Central memory CD4-positive, alpha-beta T cell (primary cell): Measurements from ENCODE around the gene CR1.
"Not testable (repeated sequence)": the region's sequence is repeated elsewhere in the genome, so short reads cannot be mapped to it uniquely, and the experiment has no call there.

ENCODE experiments used
- DNase-seq: peaks from one replicate; pipeline ENCODE4 v3.0.0; 2022

Gene CR1

DNA sequence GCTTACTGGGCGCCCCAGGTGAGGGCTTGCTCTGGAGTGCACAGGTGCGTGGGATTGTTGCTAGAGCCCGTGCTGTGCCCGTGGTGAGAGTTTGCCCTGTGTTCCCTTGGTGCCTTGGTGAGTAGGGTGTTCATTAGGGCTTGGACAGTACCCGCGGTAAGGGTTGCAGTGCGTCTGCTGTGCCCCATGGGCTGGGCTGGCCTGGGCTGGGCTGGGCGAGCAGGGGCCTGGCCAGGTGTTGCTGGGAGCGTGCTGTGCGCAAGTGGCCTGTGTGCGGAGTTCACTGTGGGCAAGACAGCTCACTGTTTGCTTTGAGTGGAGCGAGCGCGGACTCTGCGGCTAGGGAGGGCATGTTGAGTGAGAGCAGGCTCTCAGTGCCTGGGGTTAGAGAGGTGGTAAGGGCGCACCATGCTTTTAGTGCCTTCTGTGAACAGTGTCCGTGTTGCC is 149.7 kb downstream of the CR1 start:
- no peak for DNase-seq

DNA sequence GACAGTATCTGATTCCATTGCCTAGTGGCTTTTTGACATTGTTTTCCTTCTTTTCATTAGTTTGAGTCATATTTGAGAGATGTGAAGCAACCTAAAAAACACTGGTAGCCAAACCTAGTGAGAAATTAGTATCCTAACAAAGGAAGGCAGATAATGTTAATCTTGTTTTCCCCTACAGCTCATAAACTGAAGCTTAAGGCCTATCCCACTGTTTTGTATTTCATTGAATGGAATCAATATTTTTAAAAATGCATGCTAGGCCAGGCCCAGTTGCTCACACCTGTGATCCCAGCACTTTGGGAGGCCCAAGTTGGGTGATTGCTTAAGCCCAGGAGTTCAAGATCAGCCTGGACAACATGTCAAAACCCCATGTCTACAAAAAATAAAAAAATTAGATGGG is 150.2 kb downstream of the CR1 start:
- no peak for DNase-seq

DNA sequence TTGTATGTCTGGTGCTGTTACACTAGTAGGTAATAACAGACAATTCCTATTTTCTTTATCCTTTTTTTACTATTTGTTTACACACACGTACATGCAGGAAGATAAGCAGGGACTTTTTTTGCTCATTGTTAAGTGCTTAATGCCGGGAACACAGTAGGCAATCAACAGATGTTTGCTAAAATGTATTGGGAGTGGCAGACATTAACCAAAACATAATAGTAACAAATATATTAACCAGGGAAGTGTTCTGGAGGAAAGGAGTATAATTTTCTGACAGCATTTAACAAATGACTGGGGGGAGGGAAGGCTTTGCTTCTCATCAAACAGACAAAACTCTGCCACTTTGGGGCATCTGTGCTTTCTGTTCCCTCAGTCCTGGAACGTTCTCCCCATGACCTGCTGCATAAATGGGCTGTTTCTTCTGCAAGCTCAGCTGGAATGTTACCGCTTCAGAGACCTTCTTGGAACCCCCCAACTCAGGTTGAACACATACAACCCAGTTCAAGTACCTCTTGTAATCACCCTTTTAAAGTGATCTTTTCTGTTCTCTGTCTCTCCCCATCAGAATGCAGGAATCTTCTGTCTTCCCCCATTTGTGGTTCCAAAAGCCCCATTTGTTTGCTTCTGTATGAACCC is 151.1 kb downstream of the CR1 start:
- no peak for DNase-seq

DNA sequence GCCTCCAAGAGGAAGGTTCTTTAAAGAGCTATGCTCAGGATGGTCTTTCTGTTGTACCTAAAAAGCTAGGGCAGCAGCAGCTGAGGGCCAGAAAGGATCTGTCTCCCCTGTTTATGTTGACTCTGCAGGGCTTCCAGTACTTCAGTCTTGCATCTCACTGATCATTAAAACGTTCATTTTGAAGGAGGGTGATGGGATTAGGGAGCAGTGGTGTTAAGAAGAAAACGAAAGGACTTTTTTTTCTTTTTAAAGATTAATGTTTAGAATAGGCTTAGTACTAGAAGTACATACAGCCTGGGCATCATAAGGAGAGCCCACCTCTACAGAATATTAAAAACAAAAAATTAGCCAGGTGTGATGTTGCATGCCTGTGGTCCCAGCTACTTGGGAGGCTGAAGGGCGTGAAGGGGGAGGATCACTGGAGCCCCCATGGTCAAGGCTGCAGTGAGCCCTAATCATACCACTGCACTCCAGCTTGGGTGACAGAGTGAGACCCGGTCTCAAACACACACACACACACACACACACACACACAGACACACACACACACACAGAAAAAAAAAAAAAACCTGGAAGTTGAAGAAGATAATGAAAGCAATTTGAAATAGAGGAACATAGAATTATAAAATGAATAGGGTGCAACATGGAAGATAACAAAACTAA is 151.8 kb downstream of the CR1 start:
- DNase-seq, result no peak

DNA sequence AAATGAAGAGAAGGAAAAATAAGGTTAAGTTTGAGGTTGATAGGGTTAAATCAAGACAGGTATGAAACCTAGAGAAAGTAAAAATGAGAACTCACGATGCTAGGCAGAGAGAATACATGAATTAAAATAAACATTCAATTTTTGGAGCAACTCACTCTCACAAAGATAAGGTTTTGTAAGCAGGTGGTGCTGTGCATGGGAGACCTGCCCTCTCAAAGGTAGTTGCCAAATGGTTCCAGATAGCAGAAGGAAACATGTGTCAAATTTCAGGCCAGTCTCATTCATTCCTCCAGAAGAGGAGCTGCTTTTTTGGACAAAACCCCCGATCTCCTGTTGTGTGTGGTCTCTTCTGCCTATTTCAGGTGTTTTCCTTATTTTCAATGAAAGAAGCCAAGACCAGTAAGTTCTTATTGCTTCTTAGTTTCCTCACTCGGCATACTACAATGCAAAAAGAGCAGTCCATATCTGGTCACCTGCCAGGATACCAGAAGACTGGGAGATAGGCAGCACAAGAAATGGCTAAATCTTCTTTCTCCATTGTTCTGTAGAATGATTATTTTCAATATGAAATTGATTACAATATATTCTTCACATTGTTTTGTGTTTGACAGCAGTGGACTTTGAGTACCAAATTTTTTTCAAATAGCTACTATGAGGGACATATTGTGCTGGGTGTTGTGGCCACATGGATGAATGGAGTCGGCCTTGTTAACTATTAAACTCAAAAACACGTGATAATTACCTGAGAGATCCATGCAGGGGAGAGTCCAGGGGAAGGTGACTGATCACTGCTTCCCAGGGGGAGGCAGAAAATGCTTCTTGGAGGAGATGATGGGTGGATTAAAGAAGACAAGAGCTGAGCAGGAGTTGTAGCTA is 152.6 kb downstream of the CR1 start:
- no peak for DNase-seq

DNA sequence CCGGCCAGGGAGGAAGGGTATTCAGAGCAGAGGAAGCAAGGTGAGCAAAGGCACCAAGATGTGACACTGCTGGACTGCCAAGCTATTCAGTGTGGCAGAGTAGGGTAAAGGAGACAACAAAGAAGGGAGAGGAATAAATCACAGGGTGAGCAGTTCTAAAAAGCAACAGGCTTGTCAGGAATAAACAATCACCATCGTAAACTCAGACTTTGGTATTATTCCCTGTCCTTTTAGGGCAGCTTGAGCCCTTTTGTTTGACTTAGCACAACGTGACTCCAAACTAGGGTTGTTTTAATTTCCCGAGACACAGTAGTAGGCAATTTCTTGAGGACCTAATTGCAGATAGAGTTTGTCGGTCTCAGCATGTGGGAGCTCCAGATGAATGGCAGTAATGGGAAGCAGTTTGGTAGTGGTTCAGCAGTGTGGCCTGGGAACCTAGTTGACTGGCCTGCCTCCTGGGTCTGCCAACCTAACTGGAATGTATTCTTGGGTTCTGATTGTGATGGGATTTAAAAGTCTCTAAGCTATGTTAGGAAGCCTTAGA is 153.3 kb downstream of the CR1 start:
- no peak for DNase-seq

DNA sequence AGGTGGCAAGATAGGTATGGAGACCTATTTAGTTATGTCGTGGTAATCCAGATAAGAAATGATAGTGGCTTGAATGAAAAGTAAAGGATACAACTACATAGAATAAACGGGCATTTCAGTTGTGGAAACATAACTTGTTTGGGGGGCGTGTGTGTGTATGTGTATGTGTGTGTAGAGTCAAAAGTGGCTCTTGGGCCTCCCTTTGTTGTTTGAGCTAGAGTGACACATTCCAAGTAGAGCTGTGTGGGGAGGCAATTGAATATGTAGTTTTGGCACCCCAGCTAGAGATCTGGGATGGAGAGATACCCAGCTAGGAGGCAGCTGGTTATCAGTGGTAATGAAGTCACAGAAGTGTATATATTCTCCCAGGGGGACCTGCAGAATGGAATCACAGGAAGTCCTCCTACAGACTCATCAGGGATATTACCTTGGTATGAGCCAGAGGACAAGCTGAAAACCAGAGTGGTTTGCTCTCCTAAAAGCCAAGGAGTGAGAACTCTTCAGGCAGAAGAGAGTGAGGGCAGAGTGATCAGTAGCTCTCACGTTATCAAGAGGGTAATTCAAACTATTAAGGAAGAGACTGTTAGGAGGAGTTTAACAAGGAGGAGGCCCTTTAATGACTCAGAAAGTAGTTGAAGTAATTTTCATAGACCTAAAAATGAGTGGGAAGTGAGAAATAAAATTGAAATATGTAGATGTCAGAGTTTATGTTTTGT is 154.1 kb downstream of the CR1 start:
- no peak for DNase-seq

DNA sequence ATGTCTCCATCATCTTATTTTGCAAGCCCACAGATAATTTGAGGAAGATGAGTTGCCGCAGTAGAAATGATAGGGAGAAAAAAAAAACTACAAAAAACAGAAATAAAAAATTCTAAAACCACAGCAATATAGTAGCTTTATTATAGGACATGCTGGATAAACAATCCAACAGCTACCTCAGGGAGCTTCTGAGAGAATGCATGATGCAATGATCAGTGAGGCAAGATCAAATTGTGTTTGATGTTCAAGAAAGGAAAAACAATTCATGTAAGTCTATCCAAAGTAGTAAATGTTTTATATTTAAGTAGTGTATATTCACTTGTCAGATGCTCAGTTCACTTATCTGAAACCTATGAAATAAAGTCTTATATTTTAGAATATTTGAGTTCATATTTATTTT is 155.6 kb downstream of the CR1 start:
- no peak for DNase-seq

DNA sequence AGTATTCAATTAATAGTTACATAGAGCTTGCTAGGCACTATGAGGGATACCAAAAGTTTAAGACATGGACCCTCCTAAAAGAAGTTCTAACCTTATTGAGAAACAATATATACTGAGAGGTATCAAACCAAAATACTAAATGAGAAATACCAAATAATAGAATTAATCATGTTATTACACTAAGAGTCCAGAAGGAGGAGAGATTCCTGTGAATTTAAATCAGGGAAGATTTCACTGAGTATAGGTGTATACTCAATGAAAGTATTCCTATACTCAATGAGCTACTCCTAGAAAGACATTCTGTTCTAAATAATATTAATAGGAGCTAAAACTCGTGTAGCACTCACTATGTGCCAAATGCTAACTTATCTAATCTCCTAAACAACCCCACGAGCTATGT is 158.4 kb downstream of the CR1 start:
- DNase-seq, result no peak

DNA sequence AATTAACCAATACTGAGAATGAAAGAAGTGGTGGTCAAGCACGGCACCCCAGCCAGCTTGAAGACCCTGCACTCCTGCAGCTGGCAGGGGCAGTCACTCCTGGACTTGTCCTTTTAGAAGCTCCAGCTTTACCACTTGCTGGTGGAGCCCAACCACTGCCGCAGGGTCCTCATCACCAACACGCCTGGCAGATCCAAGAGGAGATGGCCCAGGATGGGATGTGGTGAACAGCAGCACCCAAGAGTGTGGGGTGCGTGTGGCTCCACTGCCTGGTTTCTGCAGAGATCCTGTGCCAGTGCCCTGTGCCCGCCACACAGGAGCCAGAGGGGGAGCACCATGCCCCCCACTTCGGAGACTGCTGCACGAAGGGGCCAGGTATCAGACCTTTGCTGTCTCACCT is 162.5 kb downstream of the CR1 start:
- no peak for DNase-seq

DNA sequence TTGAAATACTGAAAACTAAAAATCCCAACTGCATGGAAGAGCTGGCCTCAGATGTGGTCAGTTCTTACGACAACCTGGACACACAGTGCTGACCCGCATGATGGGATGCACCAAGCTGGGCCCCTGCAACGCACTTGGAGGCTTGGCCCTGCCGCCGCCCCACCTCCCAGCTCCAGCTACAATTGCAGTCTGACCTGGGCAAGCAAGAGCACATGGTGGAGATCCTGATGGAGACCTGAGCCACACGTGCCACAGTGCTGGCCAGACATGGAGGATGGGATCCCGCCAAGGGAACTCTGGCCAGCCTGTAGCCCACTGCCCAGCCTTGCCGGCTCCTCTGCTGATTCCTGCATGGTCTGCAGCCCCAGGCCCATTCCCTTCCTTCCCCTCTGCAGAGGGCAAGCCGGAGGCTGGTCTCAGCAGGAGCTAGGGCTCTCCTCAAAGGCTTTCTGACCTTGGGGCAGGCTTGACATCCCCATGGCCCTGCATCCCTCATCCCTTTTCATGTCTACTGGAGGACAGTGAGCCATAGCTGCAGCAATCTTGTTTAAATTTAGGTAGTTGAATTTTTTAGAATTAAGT is 163.0 kb downstream of the CR1 start:
- no peak for DNase-seq

DNA sequence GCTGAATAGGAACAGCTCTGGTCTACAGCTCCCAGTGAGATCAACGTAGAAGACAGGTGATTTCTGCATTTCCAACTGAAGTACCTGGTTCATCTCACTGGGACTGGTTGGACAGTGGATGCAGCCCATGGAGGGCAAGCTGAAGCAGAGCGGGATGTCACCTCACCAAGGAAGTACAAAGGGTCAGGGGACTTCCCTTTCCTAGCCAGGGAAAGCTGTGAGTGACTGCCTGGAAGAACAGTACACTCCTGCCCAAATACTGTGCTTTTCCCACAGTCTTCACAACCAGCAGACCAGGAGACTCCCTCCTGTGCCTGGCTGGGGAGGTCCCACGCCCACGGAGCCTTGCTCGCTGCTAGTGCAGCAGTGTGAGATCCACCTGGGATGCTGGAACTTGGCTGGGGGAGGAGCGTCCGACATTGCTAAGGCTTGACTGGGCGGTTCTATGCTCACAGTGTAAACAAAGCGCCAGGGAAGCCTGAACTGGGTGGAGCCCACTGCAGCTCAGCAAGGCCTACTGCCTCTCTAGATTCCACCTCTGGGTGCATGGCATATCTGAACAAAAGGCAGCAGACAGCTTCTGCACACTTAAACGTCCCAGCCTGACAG is 163.7 kb downstream of the CR1 start:
- no peak for DNase-seq

DNA sequence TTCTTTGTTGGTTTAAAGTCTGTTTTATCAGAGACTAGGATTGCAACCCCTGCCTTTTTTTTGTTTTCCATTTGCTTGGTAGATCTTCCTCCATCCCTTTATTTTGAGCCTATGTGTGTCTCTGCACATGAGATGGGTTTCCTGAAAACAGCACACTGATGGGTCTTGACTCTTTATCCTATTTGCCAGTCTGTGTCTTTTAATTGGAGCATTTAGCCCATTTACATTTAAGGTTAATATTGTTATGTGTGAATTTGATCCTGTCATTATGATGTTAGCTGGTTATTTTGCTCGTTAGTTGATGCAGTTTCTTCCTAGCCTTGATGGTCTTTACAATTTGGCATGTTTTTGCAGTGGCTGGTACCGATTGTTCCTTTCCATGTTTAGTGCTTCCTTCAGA is 165.5 kb downstream of the CR1 start:
- DNase-seq, result not testable (repeated sequence)

DNA sequence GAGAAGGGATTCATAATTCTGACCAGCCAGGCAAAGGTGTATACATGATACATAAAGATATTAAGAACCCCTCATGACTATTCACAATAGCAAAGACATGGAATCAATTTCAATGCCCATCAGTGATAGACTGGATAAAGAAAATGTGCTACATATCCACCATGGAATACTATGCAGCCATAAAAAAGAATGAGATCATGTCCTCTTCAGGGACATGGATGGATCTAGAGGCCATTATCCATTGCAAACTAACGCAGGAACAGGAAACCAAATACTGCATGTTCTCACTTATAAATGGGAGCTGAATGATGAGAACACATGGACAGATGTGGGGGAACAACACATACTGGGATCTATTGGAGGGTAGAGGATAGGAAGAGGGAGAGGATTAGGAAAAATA is 170.4 kb downstream of the CR1 start:
- DNase-seq, result no peak

DNA sequence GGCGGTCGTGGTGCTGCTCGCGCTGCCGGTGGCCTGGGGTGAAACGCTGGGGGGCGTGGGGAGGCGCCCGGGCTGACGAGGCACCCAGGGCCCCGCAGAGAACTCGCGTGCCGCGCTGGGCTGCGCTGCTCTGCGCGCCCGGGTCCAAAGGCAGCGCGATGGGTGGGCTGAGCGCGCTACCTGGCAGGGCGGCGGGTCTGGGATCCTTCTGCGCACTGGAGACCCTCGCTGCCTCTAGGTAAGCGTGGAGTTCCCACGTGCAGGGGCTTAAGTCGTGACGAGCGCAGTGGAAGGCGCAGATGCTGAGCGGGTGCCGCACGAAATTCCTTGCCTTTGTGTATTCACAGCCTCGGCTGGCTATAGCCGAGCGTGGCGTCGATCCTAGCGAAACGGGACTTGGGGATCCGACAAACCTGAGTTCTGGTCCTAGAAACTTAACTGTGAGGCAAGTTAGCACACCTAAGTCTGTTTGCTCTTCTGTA is 173.6 kb downstream of the CR1 start:
- DNase-seq, result no peak

DNA sequence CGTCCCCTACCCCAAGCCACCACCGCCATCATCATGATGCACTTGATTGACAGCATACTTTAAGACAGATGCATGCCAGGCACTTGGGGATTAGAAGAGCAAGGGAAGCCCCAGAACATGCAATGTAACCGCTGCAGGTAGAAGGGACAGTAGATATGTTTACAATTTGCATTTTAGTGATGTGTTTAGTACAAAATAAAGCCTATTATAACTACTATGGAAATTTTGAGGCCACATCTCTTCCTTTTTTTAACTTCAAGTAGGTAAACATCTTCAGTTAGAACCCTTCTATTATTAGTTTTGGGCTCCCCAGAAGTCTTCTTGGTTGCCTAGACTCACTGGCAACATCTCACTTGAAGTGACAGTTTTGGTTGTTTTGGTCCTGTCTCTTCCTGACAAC is 174.2 kb downstream of the CR1 start:
- DNase-seq, result no peak

DNA sequence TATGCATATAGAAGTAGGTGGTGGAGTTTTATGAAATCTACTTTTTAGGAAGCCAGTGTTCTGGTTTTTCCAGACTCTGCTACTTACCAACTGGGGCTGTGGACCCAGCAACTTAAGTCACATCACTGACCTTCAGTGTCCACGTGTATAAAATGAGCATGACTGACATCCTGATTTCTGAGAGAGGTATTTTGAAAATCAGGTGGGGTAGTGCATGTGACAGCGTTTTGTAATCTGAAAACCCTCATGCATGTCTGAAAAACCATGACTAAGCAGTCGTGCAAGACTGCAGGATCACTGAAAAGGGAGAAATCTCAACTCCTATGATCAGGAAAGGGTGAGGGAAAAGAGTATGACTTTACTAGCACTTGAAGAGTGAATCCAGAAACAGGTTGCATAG is 175.0 kb downstream of the CR1 start:
- DNase-seq, result no peak

DNA sequence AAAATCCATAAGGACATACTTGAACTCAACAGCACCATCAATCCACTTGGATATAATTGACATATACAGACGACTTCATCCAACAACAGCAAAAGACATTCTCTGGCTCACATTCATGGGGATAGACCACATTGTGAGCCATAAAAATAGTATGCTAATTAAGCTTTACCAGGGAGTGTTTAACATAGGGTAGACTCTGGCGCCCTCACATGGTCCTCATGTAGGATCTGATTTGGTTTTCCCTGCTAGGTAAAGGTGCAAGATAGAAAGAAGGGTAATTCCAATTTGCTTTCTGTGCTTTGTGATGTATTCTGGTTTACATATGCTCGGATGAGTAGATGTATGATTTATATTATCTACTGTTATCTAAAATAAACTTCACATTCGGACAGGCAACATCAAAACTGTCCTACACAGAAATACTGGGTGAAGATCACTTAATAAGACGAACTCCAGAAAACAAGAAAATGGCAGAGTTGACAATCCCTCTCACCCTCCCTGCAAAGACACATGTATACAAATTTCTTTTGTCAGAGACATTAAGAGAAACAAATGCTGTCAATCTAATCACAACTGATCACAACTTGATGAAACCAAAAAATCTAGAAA is 176.7 kb downstream of the CR1 start:
- no peak for DNase-seq

DNA sequence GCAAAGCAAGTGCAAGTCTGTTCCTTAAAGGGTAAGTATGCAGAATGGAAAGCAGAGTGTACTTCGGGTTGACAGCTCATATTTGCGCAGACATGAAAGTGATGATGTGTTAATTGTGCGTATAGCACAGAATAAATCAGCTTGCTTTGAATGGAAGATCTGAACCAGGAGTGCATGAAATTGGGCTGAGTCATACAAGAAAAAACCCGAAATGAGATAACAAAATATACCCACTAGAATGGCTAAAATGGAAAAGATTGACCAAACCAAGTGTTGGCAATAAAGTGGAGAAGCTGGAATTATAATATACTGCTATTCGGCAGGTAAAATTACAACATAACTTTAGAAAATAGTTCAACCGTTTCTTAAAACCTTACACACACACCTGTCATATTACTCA is 177.4 kb downstream of the CR1 start:
- no peak for DNase-seq

DNA sequence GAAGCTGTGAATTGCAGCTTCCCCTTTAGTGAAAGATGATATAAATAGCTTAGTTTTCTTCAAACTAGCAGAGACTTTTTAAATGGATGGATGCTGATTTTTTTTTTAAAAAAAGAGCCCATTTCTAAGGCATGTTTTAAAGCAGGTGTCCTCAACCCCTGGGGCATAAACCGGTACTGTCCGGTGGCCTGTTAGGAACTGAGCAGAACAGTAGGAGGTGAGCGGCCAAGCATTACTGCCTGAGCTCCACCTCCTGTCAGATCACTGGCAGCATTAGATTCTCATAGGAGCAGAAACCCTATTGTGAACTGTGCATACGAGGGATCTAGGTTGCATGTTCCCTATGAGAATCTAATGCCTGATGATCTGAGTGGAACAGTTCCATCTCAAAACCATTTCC is 180.2 kb downstream of the CR1 start:
- DNase-seq, result no peak

DNA sequence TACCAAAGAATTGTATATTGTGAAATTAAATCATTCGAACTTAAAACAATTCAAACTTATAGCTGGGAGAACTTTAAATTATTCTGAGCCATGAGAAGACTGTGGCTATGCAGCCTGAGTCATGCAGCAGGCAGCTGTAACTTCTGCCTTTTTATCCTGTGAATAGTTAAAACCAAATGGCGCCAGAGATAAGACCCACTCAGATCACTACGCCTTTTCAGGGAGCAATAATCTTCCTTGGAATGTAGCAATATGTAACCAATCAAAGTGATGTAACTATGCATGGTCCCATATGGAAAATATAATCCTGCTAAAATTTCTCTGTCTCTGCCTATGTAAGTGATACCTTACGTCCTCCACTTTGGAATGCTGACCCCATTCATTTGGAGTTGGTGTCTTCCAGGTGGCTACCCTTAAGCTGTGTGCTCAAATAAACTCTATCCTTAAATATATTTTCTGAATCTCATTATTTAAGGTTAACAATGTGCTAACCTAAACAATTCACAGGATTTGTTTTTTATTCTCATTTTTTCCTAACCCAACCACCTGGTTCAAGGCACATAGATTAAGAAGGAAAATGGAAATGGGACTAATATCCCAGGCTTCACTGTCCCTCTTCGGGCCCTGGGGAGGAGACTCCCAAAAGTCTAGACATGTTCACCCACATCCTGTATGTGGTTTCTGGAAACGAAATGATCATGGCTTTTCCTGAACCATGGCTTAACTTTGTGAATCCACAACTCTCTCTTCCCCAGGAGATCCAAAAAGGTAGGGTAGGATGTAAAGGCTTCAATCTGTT is 184.8 kb downstream of the CR1 start:
- DNase-seq, result not testable (repeated sequence)
